Chondrocyte (in vitro differentiated cells): ENCODE results near the gene ADAT2. TPM values are rescaled to one million over a fixed set of nuclear protein-coding genes. Genes with fewer than 3 reads are reported as not detected.

Experiments
- DNase-seq: peaks from one replicate; pipeline ENCODE4 v3.0.0; 2021; ENCODE audit warnings: mixed read lengths, low spot score
- H3K27ac Mint-ChIP-seq: one replicate; pipeline ENCODE4 v1.8.0; 2021; ENCODE audit warnings: mild to moderate bottlenecking, moderate library complexity, mixed read lengths; ENCODE audit not compliant: unreplicated experiment
- H3K27me3 Mint-ChIP-seq: 2 replicates; pipeline ENCODE4 v1.8.0; 2021; ENCODE audit warnings: low read depth, mixed read lengths
- H3K36me3 Mint-ChIP-seq: 2 replicates; pipeline ENCODE4 v1.8.0; 2021; ENCODE audit warnings: low read depth, mixed read lengths
- H3K4me1 Mint-ChIP-seq: 2 replicates; pipeline ENCODE4 v1.8.0; 2021; ENCODE audit warnings: low read depth, mild to moderate bottlenecking, mixed read lengths
- H3K4me3 Mint-ChIP-seq: one replicate; pipeline ENCODE4 v1.8.0; 2021; ENCODE audit warnings: mild to moderate bottlenecking, moderate library complexity, mixed read lengths; ENCODE audit not compliant: unreplicated experiment
- H3K9me3 Mint-ChIP-seq: 2 replicates; pipeline ENCODE4 v1.8.0; 2021; ENCODE audit warnings: low read depth, mixed read lengths
- CTCF ChIP-seq: fragments of 200-600 bp; sonication (generic); IDR thresholded peaks from 2 replicates; pipeline ENCODE4 v1.5.0; 2021; ENCODE audit warnings: antibody characterized with exemption, mild to moderate bottlenecking, moderate library complexity
- total RNA-seq: library from RNA; stranded (reverse); gene quantifications from 3 replicates; pipeline ENCODE4 v1.2.1, GENCODE V29; 2021

The ADAT2 gene
- total RNA-seq, 1 donor from 2014 or later = 3.0 TPM

GRCh38 chr6:143408151-143408786, 42.2 kb downstream of the ADAT2 start:
- TF ChIP-seq CTCF = no peak
- peaks cover 25% of the 10 kb centered on the region for H3K4me1 Mint-ChIP-seq
- no peaks in the 10 kb centered on the region for H3K36me3 Mint-ChIP-seq
- no peak overlapping the region for H3K4me3 Mint-ChIP-seq
- H3K27ac Mint-ChIP-seq = no peak overlapping the region
- no peaks in the 10 kb centered on the region for H3K9me3 Mint-ChIP-seq
- H3K27me3 Mint-ChIP-seq = peaks cover under 1% of the 10 kb centered on the region
- DNase-seq = no peak

GRCh38 chr6:143406673-143407072, 43.8 kb downstream of the ADAT2 start:
- H3K27me3 Mint-ChIP-seq = no peaks in the 10 kb centered on the region
- no peaks in the 10 kb centered on the region for H3K9me3 Mint-ChIP-seq
- peaks cover 22% of the 10 kb centered on the region for H3K4me1 Mint-ChIP-seq
- no peak for DNase-seq
- no peak for TF ChIP-seq CTCF
- H3K36me3 Mint-ChIP-seq = no peaks in the 10 kb centered on the region
- H3K4me3 Mint-ChIP-seq = no peak overlapping the region
- H3K27ac Mint-ChIP-seq = no peak overlapping the region

GRCh38 chr6:143405373-143406154, 44.9 kb downstream of the ADAT2 start:
- Mint-ChIP-seq H3K9me3 (no peaks in the 10 kb centered on the region), H3K4me3 (no peak overlapping the region)
- DNase-seq = no peak

GRCh38 chr6:143402721-143403336, 47.7 kb downstream of the ADAT2 start:
- Mint-ChIP-seq H3K36me3 (no peaks in the 10 kb centered on the region), H3K27ac (no peak overlapping the region), H3K9me3 (no peaks in the 10 kb centered on the region), H3K4me1 (peaks cover 9% of the 10 kb centered on the region), H3K4me3 (no peak overlapping the region), H3K27me3 (no peaks in the 10 kb centered on the region)
- DNase-seq = no peak
- no peak for TF ChIP-seq CTCF

More at GRCh38 chr6:143405373-143406154, 44.9 kb downstream of the ADAT2 start:
- peaks cover 16% of the 10 kb centered on the region for H3K4me1 Mint-ChIP-seq
- H3K36me3 Mint-ChIP-seq = no peaks in the 10 kb centered on the region
- TF ChIP-seq CTCF = no peak
- no peak overlapping the region for H3K27ac Mint-ChIP-seq
- H3K27me3 Mint-ChIP-seq = no peaks in the 10 kb centered on the region

GRCh38 chr6:143401636-143402370, 48.7 kb downstream of the ADAT2 start:
- Mint-ChIP-seq H3K36me3 (no peaks in the 10 kb centered on the region), H3K4me1 (peaks cover 11% of the 10 kb centered on the region), H3K9me3 (no peaks in the 10 kb centered on the region), H3K4me3 (no peak overlapping the region), H3K27ac (no peak overlapping the region), H3K27me3 (no peaks in the 10 kb centered on the region)
- DNase-seq = no peak
- no peak for TF ChIP-seq CTCF
